ENCODE results near the gene LAYN. TPM values are rescaled to one million over a fixed set of nuclear protein-coding genes. Genes with fewer than 3 reads are reported as not detected.

The LAYN gene
- polyA plus RNA-seq, 4 donors = 2.4 to 9.9 (median 3.8) TPM; not detected in 1

GRCh38 chr11:111571829-111572501 is 31.4 kb downstream of the LAYN start:
- DNase-seq = peak; percentile 57 to 61

GRCh38 chr11:111572581-111572980 is 32.1 kb downstream of the LAYN start:
- Histone ChIP-seq H3K27ac (ENCODE audit: low read depth in 1 of 3, low read length in 2 of 3) (no peak overlapping the region), H3K4me3 (ENCODE audit: low read depth in 1 of 3, low read length in 3 of 3) (no peak overlapping the region), H3K36me3 (ENCODE audit: control insufficient read depth in 3 of 3, insufficient read depth in 2 of 3, low read depth in 1 of 3, low read length in 3 of 3) (no peaks in the 10 kb centered on the region), H3K27me3 (ENCODE audit: control insufficient read depth in 3 of 3, insufficient read depth in 3 of 3, low read length in 3 of 3) (no peaks in the 10 kb centered on the region), H3K9me3 (ENCODE audit: control insufficient read depth in 2 of 2, insufficient read depth in 1 of 2, low read depth in 1 of 2, low read length in 1 of 2) (no peaks in the 10 kb centered on the region), H3K4me1 (ENCODE audit: control insufficient read depth in 3 of 3, insufficient read depth in 2 of 3, low read depth in 1 of 3, low read length in 2 of 3) (peaks cover 6 to 24% (median 7%) of the 10 kb centered on the region in 3 donors)
- FAIRE-seq (no peak), DNase-seq (no peak)
- 93 to 98% (median 93%) methylated on average over 3 of the region's 3 CpGs for WGBS, 3 donors

More at GRCh38 chr11:111571829-111572501, 31.4 kb downstream of the LAYN start:
- Histone ChIP-seq H3K9me3 (ENCODE audit: control insufficient read depth in 2 of 2, insufficient read depth in 1 of 2, low read depth in 1 of 2, low read length in 1 of 2) (no peaks in the 10 kb centered on the region), H3K4me1 (ENCODE audit: control insufficient read depth in 3 of 3, insufficient read depth in 2 of 3, low read depth in 1 of 3, low read length in 2 of 3) (peaks cover 6 to 24% (median 7%) of the 10 kb centered on the region in 3 donors), H3K4me3 (ENCODE audit: low read depth in 1 of 3, low read length in 3 of 3) (no peak overlapping the region), H3K27ac (ENCODE audit: low read depth in 1 of 3, low read length in 2 of 3) (no peak overlapping the region), H3K36me3 (ENCODE audit: control insufficient read depth in 3 of 3, insufficient read depth in 2 of 3, low read depth in 1 of 3, low read length in 3 of 3) (no peaks in the 10 kb centered on the region), H3K27me3 (ENCODE audit: control insufficient read depth in 3 of 3, insufficient read depth in 3 of 3, low read length in 3 of 3) (no peaks in the 10 kb centered on the region)
- FAIRE-seq = no peak
- 9 to 34% (median 22%) methylated on average over 6 of the region's 6 CpGs for WGBS, 3 donors

GRCh38 chr11:111573821-111574249 is 33.3 kb downstream of the LAYN start:
- Histone ChIP-seq H3K4me1 (ENCODE audit: control insufficient read depth in 3 of 3, insufficient read depth in 2 of 3, low read depth in 1 of 3, low read length in 2 of 3) (peaks cover 6 to 24% (median 7%) of the 10 kb centered on the region in 3 donors), H3K9me3 (ENCODE audit: control insufficient read depth in 2 of 2, insufficient read depth in 1 of 2, low read depth in 1 of 2, low read length in 1 of 2) (no peaks in the 10 kb centered on the region), H3K27me3 (ENCODE audit: control insufficient read depth in 3 of 3, insufficient read depth in 3 of 3, low read length in 3 of 3) (no peaks in the 10 kb centered on the region), H3K4me3 (ENCODE audit: low read depth in 1 of 3, low read length in 3 of 3) (no peak overlapping the region), H3K36me3 (ENCODE audit: control insufficient read depth in 3 of 3, insufficient read depth in 2 of 3, low read depth in 1 of 3, low read length in 3 of 3) (no peaks in the 10 kb centered on the region), H3K27ac (ENCODE audit: low read depth in 1 of 3, low read length in 2 of 3) (peak overlapping the region in 1 of 3 donors; percentile 30)
- DNase-seq (no peak), FAIRE-seq (no peak)
- WGBS, 3 donors = 53 to 67% (median 63%) methylated on average over 4 of the region's 4 CpGs

GRCh38 chr11:111574373-111575225 is 34.1 kb downstream of the LAYN start:
- no peak overlapping the region for H3K4me3 ChIP-seq (ENCODE audit: low read depth in 1 of 3, low read length in 3 of 3)

GRCh38 chr11:111575740-111576139 is 35.2 kb downstream of the LAYN start:
- Histone ChIP-seq H3K27me3 (ENCODE audit: control insufficient read depth in 3 of 3, insufficient read depth in 3 of 3, low read length in 3 of 3) (no peaks in the 10 kb centered on the region), H3K9me3 (ENCODE audit: control insufficient read depth in 2 of 2, insufficient read depth in 1 of 2, low read depth in 1 of 2, low read length in 1 of 2) (no peaks in the 10 kb centered on the region), H3K36me3 (ENCODE audit: control insufficient read depth in 3 of 3, insufficient read depth in 2 of 3, low read depth in 1 of 3, low read length in 3 of 3) (no peaks in the 10 kb centered on the region), H3K4me3 (ENCODE audit: low read depth in 1 of 3, low read length in 3 of 3) (no peak overlapping the region), H3K27ac (ENCODE audit: low read depth in 1 of 3, low read length in 2 of 3) (no peak overlapping the region), H3K4me1 (ENCODE audit: control insufficient read depth in 3 of 3, insufficient read depth in 2 of 3, low read depth in 1 of 3, low read length in 2 of 3) (peaks cover 6 to 24% (median 7%) of the 10 kb centered on the region in 3 donors)
- DNase-seq (peak in 1 of 2 donors; percentile 42), FAIRE-seq (no peak)
- WGBS, 3 donors = 79 to 90% (median 80%) methylated on average over 6 of the region's 6 CpGs

More at GRCh38 chr11:111574373-111575225, 34.1 kb downstream of the LAYN start:
- WGBS, 3 donors = 27 to 35% (median 35%) methylated on average over 7 of the region's 7 CpGs
- H3K27ac ChIP-seq (ENCODE audit: low read depth in 1 of 3, low read length in 2 of 3) = no peak overlapping the region
- H3K27me3 ChIP-seq (ENCODE audit: control insufficient read depth in 3 of 3, insufficient read depth in 3 of 3, low read length in 3 of 3) = no peaks in the 10 kb centered on the region
- no peak for FAIRE-seq
- H3K9me3 ChIP-seq (ENCODE audit: control insufficient read depth in 2 of 2, insufficient read depth in 1 of 2, low read depth in 1 of 2, low read length in 1 of 2) = no peaks in the 10 kb centered on the region
- peak in 1 of 2 donors; percentile 11 for DNase-seq
- H3K36me3 ChIP-seq (ENCODE audit: control insufficient read depth in 3 of 3, insufficient read depth in 2 of 3, low read depth in 1 of 3, low read length in 3 of 3) = no peaks in the 10 kb centered on the region
- H3K4me1 ChIP-seq (ENCODE audit: control insufficient read depth in 3 of 3, insufficient read depth in 2 of 3, low read depth in 1 of 3, low read length in 2 of 3) = peaks cover 6 to 24% (median 7%) of the 10 kb centered on the region in 3 donors

GRCh38 chr11:111577821-111578220 is 37.3 kb downstream of the LAYN start:
- Histone ChIP-seq H3K27ac (ENCODE audit: low read depth in 1 of 3, low read length in 2 of 3) (no peak overlapping the region), H3K9me3 (ENCODE audit: control insufficient read depth in 2 of 2, insufficient read depth in 1 of 2, low read depth in 1 of 2, low read length in 1 of 2) (no peaks in the 10 kb centered on the region), H3K4me3 (ENCODE audit: low read depth in 1 of 3, low read length in 3 of 3) (no peak overlapping the region), H3K4me1 (ENCODE audit: control insufficient read depth in 3 of 3, insufficient read depth in 2 of 3, low read depth in 1 of 3, low read length in 2 of 3) (peaks cover 0 to 9% (median 3%) of the 10 kb centered on the region in 3 donors), H3K36me3 (ENCODE audit: control insufficient read depth in 3 of 3, insufficient read depth in 2 of 3, low read depth in 1 of 3, low read length in 3 of 3) (no peaks in the 10 kb centered on the region), H3K27me3 (ENCODE audit: control insufficient read depth in 3 of 3, insufficient read depth in 3 of 3, low read length in 3 of 3) (no peaks in the 10 kb centered on the region)
- FAIRE-seq = no peak
- DNase-seq = no peak
- WGBS, 3 donors = 78 to 92% (median 80%) methylated on average over 4 of the region's 4 CpGs

- no peak for DNase-seq
- H3K4me3 ChIP-seq (ENCODE audit: low read depth in 1 of 3, low read length in 3 of 3) = no peak overlapping the region
- FAIRE-seq = no peak
- H3K9me3 ChIP-seq (ENCODE audit: control insufficient read depth in 2 of 2, insufficient read depth in 1 of 2, low read depth in 1 of 2, low read length in 1 of 2) = no peaks in the 10 kb centered on the region
- H3K27me3 ChIP-seq (ENCODE audit: control insufficient read depth in 3 of 3, insufficient read depth in 3 of 3, low read length in 3 of 3) = no peaks in the 10 kb centered on the region
- H3K27ac ChIP-seq (ENCODE audit: low read depth in 1 of 3, low read length in 2 of 3) = no peak overlapping the region
- no peaks in the 10 kb centered on the region for H3K4me1 ChIP-seq (ENCODE audit: control insufficient read depth in 3 of 3, insufficient read depth in 2 of 3, low read depth in 1 of 3, low read length in 2 of 3)
- 96 to 100% (median 100%) methylated on average over 1 of the region's 1 CpG for WGBS, 3 donors
- no peaks in the 10 kb centered on the region for H3K36me3 ChIP-seq (ENCODE audit: control insufficient read depth in 3 of 3, insufficient read depth in 2 of 3, low read depth in 1 of 3, low read length in 3 of 3)
These were observed 40.8 kb downstream of the LAYN start for GRCh38 chr11:111581341-111581740.

GRCh38 chr11:111582163-111582562 is 41.6 kb downstream of the LAYN start:
- H3K9me3 ChIP-seq (ENCODE audit: control insufficient read depth in 2 of 2, insufficient read depth in 1 of 2, low read depth in 1 of 2, low read length in 1 of 2) = no peaks in the 10 kb centered on the region
- no peak overlapping the region for H3K4me3 ChIP-seq (ENCODE audit: low read depth in 1 of 3, low read length in 3 of 3)
- H3K27me3 ChIP-seq (ENCODE audit: control insufficient read depth in 3 of 3, insufficient read depth in 3 of 3, low read length in 3 of 3) = no peaks in the 10 kb centered on the region
- FAIRE-seq = no peak
- no peak overlapping the region for H3K27ac ChIP-seq (ENCODE audit: low read depth in 1 of 3, low read length in 2 of 3)
- H3K4me1 ChIP-seq (ENCODE audit: control insufficient read depth in 3 of 3, insufficient read depth in 2 of 3, low read depth in 1 of 3, low read length in 2 of 3) = no peaks in the 10 kb centered on the region
- DNase-seq = no peak
- no peaks in the 10 kb centered on the region for H3K36me3 ChIP-seq (ENCODE audit: control insufficient read depth in 3 of 3, insufficient read depth in 2 of 3, low read depth in 1 of 3, low read length in 3 of 3)
